ENCODE results near the gene RASAL2. TPM values are rescaled to one million over a fixed set of nuclear protein-coding genes. Genes with fewer than 3 reads are reported as not detected.
"Not testable (repeated sequence)": the region's sequence is repeated elsewhere in the genome, so short reads cannot be mapped to it uniquely, and the experiment has no call there.

Gene RASAL2
- total RNA-seq, 1 experiment from 2014 or later, result 21.3 TPM

DNA sequence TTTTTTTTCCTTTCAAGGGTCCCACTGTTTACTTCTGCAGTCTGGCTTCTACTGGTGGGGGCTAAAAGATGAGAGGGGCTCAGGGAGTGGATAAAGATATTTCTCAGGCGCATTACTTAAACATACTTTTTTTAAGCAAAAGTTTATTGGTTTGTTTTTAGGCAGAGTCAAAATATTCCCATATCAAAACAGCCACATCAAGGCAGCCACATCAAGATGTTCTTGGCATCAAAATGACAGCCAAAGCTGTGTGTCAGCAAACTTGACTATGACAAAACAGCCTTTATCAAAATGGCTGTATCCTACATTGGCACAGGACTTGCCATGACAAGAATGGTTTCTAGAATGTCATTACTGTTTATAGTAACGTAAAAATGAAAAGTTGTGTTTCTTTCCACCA lies 22.1 kb upstream of the RASAL2 start:
- DNase-seq (ENCODE audit: low spot score), result no peak

DNA sequence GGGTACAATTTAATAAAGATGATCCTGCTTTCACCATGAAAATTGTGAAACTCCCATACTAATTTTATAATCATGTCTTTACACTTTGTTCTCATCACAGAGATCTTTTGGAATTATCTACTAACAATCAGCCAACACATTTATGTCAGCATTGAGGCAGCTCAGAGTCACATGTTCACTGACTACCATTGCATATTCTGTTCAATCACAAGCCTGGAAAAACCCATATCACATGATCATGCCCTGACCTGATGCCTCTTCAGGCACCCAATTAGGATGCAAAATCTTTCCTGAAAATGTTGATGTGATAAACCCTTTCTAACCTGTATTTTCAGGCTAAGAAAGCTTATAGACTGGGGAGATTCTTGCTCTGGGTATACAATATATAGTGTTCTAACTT lies 21.6 kb upstream of the RASAL2 start:
- DNase-seq (ENCODE audit: low spot score), result no peak

DNA sequence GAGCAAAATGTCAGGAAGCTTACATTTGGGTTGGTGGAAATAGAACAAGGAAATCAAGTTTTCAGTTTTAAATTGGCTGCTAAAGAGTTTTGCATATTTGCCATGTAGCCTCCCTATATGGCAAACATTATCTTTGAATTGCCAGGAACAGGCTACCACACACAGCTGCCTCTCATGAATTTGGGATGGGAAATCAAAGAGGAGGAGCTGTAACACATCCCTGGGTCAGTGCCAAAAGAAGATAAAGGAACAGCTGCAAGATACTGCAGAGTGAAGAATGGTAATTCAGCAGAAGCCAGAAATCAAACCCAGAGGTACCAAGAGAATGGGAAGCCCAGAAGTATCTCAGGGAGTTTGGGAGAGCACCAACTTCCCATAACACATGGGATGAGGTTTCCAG lies 18.6 kb upstream of the RASAL2 start:
- DNase-seq (ENCODE audit: low spot score), result no peak

DNA sequence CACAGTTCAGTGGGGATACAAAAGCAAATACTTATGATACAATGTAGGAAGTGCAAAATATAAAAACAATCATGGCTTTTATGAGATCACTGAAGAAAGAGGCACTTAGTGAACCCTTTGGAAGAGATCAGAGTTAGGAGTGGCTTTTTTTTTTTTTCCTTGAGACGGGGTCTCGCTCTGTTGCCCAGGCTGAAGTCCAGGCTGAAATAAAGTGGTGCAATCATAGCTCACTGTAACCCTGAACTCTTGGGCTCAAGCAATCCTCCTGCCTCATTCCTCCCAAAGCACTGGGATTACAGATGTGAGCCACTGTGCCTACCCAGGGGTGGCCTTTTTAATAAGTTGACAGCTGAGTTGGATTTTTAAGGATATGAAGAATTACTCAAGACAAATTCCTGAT lies 17.3 kb upstream of the RASAL2 start:
- DNase-seq (ENCODE audit: low spot score), result no peak

DNA sequence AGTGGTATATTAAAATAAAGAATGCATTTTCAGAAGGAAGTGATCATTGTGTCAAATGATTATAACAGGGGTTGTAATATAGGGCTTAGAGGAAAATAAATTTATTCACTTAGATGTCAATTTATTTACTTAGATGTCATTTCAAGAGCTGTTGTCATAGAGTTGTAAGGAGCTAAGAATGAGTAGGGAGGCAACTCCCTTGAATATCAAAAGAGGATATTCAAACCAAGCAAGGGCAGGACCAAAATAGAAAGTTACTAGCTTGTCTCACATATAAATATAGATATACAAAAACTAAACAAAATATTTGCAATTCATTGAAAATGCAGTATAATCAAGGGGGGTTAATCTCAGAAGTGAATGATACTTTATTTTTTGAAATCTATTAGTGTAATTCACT lies 16.0 kb upstream of the RASAL2 start:
- no peak for DNase-seq (ENCODE audit: low spot score)

DNA sequence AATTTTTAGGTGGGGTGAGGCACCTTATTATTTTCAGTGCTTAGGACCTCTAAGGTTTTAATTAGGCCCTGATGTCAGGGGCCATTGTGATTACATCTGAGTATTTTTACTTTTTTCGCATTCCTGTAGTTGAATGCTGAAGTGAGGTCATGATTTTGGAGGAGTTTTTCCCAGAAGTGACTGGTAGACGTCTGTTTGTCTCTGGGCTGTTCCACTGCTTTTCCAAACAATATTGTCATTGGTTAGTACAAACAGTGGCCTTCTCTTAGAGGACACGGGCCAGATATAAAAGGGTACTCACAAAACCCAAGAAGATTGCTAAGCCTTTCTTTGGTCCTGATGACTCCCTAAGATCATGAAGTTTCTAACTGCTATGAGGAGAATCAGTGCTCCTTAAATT lies 7.6 kb upstream of the RASAL2 start:
- no peak for DNase-seq (ENCODE audit: low spot score)

DNA sequence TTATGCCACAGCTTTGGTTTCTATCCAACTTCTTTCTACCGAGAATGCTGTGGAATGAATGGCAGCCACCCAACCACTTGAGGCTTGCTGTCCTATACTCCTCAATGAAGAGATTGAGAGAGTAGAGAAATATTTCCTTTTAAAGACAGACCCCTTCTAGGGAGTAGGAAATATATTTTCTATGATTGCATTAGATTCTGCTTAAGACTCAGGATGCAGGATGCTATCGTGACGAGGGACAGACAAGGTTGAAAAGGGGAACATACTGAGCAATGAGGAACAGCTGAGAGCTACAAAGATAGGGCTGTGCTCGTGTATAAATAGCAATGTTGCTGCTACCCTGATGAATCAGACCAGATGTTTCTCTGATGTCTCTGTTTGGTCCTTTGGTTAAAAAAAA lies 7.1 kb upstream of the RASAL2 start:
- no peak for DNase-seq (ENCODE audit: low spot score)

DNA sequence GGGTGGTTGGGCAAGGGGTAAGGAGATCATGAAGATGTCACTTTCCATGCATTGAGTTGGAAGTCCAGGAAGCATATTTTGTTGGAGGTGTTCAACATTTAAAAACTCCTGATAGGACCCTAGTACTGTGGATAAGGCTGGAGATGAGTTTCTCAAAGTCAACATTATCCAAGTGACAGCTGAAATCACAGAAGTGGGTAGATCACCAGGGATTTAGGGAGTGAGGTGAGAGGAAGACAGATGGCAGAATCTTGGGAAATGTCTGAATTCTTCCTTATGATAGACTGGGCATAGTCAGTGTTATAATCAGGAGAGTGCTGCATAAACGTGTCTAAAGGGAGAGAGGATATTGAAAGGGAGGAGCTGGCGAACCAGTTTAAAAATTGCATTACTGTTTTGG lies 5.3 kb upstream of the RASAL2 start:
- DNase-seq (ENCODE audit: low spot score), result no peak

DNA sequence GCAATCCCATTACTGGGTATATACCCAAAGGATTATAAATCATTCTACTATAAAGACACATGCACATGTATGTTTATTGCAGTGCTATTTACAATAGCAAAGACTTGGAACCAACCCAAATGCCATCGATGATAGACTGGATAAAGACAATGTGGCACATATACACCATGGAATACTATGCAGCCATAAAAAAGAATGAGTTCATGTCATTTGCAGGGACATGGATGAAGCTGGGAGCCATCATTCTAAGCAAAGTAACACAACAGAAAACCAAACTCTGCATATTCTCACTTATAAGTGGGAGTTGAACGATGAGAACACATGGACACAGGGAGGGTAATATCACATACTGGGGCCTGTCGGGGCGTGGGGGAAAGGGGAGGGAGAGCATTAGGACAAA lies 2.5 kb upstream of the RASAL2 start:
- DNase-seq (ENCODE audit: low spot score), result not testable (repeated sequence)

DNA sequence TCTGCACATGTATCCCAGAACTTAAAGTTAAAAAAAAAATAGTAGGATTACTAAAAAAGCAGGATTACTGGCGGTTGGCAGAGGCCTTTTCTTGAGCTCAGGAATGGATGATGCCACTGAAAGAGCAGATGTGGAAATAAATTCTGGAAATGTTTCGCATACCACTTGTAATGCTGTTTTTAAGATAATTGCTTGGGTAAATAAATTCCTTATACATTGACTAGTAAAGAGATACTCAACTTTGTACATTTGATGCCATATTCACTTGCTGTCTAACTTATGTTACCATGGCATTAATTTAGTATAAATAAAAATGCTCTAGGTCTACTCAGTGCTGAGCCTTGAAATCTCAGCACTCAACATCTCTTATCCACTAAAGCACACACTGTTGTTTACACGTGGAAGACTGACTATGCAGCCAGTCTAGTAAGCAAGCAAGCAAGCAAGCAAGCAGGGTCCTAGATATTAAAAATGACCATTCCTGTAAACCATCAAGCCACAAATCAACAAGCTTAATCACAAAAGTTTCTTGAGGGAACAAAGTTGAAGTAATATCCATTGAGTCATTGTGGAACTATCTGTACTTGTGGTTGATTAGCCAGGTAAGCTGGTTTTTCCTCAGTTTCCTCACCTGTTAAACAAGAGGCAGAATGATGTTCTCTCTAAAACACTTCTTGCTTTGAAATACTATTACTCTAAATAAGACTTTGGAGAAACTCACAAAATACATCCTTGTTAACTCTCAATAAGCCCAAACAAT lies 1.7 kb upstream of the RASAL2 start:
- DNase-seq (ENCODE audit: low spot score), result no peak

DNA sequence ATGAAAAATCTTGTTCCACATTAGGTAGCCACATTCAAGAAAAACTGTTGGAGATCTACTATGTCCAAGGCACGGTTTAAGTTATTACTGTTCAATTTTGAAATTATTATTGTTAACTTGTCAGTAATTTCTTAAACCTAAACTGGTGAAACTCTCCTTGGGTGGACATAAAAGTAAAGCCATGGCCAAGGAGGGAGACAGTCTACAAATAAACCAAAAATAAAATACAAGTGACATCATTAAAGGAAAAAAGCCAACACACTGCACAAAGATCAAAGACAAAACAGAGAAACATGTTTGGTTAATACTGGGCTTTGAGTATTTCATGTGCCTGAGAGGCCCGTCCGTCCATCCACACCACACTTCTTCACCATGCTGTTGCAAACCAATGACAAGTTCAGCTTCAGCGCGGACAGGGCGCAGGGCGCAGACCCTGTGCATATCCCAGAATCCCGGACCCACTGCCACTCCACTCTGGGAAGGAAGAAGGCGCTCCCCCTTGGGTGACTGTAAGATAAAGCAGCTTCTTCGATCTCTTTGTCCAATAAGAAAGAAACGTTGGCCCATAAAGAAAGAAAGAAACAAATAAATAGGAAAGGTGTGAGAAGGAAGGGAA lies 918 bp upstream of the RASAL2 start:
- DNase-seq (ENCODE audit: low spot score), result no peak

DNA sequence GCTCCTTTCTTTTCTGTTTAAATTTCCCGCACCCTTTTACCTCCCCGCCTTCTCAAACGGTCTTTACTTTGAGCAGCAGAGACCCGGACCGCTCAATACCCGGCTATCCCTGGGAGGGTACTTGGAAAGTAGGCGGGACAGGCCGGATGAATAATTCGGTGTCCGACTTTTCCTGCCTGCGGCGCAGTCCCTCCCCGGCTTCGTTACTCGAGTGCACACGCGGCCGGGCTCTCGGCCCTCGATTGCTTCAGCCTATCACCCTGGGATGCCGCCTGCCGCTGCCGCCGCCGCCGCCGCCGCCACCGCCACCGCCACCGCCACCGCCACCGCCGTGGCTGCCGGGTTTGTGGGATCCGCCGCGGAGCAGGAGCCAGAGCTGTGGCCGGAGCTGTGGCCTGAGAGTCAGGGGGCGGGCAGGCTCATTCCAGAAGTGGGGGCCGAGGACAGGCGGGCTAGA lies 382 bp upstream of the RASAL2 start:
- DNase-seq (ENCODE audit: low spot score), result peak; percentile 94

DNA sequence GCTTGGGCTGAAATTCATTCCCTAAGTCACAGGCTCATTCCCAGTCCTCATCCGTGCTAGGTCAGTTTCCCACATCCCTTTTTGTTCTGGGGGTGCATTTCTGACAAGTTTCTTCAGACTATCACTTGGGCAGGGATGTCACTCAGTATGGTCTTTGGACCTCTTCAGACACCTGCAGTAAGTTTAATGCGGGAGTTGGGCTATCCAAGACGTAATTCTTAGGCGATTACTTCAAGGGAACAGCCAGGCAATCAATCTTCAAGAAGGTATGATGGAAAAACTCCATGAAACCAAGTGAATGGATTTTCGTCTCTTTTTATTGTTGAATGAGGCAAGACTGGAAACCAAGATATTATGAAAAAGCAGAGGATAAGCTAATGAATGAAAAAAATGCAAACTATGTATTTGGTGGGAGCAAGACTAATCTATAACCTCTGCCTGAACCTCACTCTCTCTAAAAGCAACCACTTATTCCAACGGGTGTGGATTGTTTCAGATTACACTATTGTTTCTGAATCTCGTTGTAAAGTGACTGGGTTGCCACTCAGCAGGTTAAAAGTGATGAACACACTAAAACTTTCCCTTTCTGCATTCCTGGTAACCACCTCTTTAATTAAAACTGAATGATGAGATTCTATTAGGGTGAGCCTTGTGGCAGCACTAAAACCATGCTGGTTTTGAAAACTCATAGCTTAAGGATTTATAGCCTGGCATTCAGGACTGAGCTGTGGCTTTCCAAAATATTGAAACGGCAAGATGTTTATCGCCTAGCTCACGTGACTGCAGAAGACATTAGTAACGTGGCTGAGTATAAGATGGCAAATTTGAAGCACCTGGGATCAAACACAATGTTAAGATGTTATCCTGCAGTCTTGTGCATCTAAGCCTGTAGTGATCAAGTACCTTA lies 1.1 kb downstream of the RASAL2 start:
- peak; percentile 51 for DNase-seq (ENCODE audit: low spot score)

DNA sequence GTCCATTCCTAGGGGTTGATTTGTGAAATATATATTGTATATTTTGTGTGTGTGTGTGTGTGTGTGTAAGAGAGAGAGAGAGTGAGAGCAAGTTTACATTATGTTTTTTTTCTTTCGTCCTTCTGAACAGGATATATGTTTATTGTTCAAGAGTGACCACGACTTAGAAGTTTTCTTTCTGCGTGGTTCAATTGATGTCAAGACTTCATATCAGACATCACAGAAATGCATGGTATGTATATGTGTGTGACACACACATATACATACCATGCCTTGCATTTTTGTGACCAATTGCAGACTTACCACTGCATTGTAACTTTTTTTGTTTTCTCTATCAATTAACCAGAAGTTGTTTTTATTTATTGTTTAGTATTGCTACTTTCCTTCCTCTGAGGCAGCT lies 2.5 kb downstream of the RASAL2 start:
- DNase-seq (ENCODE audit: low spot score), result no peak

DNA sequence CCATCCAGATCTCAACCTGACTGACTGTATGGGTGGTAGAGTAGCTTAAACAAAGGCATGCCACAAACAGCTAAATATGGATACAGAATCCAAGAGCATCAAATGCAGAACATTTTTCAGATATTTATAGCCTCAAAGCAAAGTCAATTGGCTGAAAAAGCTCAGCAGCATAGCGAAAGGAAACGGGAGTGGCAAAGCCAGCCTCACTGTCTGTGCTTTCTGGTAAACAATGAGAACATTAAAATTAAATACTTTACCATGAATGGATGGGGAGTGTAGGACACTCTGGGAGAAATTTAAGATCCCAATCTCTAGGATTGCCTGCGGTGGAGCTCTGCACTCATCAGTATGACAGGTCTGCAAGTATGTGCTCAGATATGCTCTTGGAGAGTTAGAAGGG lies 4.4 kb downstream of the RASAL2 start:
- no peak for DNase-seq (ENCODE audit: low spot score)

DNA sequence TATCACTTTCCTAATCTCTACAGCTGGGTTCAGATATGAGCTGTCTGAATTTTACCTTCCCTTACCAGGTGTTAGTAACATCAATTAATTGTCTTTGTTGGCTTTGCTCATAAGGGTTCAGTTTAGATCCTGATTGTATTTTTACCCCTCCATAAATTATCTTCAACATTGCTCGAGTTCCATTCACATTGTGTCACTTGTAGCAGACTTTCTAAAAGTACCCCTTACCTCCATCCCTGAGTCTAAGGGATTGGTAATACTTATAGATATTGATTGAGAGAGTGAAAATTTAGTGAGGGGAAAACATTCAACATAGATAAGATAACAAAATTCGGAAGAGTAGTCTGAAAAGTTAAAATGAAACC lies 7.3 kb downstream of the RASAL2 start:
- no peak for DNase-seq (ENCODE audit: low spot score)

DNA sequence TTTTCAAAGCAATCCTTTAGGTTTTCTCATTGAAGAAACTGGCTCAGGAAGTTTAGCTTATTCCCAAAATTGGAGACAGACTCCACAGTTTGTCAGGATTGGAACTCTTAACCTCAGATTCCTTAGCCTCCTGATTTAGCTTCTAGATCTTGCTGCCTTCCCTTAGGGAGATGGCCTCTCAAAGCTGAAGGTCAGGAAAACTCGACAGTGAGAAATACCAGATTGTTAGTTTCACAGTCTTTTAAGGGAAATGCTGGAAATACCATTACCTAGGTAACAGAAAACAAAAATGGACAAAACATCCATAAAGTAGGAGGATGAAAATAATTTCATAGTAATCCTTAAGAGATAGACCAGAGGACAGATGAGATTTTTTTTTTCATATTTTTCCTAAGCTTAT lies 7.8 kb downstream of the RASAL2 start:
- no peak for DNase-seq (ENCODE audit: low spot score)

DNA sequence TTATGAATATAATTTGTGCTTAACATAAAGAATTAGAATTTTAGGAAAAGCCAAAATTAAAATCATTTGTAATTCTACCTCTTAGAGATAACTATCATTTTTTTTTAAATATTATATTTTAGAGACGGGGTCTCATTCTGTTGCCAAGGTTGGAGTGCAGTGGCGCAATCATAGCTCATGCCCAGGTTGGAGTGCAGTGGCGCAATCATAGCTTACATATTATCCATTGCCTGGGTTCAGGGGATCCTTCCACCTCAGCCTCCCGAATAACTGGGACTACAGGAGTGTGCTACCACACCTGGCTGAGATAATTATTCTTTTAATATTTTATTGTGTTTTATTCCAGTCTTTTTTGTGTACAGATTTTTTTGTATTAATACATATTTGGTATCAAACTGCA lies 8.3 kb downstream of the RASAL2 start:
- no peak for DNase-seq (ENCODE audit: low spot score)

DNA sequence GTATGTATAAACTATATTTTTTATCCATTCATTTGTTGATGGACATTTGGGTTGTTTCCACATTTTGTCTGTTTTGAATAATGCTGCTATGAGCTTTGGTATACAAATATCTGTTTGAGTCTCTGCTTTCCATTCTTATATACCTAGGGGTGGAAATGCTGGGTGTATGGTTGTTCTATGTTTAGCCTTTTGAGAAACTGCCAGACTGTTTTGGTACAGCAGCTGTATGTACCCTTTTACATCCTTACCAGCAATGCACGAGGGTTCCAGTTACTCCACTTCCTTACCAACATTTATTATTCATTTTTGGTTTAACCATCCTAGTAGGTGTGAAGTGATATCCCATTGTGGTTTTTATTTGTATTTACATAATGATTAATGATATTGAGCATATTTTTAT lies 13.9 kb downstream of the RASAL2 start:
- DNase-seq (ENCODE audit: low spot score), result no peak

DNA sequence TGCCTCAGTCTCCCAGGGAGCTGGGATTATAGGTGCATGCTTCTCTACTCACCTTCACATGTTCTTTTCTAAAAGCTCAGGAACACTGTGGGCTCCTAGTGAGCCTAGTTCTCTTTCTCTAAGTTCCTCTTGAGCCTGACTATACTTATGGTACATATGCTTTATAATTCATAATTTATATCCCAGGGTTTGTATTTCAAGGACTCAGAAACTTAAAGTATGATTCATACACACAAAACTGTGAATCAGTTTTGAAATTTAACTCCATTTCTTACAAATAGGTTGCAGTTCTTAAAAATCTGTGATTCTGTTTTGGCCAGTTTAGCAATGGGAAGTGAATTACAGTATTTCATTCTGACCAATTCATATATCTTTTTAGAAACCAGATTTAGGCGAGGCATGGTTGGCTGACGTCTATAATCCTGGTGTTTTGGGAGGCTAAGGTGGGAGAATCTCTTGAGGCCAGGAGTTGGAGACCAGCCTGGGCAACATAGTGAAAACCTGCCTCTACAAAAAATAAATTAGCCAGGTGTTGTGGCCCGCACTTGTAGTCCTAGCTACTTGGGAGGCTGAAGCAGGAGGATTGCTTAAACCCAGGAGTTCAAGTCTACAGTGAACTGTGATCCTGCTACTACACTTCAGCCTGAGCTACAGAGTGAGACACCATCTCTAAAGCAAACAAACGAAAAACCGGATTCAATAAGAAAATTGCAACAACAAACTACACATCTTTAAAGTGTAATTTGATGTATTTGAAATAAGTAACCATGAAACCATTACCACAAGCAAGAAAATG lies 15.6 kb downstream of the RASAL2 start:
- no peak for DNase-seq (ENCODE audit: low spot score)

DNA sequence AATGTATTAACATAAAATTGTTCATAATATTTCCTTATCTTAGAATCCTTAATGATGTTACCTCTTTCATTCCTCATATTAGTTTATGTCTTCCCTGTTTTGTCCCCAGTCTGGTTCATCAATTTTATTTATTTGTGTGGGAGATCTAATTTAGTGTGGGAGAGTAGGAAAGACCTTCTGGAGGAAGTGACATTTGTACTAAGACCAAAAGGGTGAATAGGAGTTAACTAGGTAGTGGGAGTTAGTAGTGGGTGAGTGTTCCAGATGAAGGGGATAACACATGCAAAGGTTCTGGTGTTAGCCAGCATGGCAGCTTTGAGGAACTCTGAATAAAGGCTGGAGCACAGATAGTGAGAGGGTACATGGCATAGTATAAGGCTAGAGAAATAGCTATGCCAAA lies 21.4 kb downstream of the RASAL2 start:
- no peak for DNase-seq (ENCODE audit: low spot score)

DNA sequence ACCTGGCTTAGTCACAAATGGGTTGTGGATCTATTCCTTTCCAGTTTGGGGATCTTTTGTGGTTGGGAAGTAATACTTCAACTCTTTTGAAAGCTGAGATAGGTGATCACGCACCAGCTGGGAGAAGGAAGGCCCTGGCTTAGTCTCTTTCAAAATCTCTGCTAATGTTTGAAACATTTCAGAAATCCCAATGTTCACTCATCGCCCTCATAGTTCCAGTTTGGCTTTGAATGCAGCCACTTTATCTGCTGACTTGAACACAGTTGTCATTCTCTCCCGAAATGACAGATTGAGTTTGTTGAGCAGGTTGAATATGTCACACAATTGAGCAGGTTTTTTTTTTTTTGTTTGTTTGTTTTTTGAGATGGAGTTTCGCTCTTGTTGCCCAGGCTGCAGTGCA lies 24.6 kb downstream of the RASAL2 start:
- no peak for DNase-seq (ENCODE audit: low spot score)
